COR-L47 (cell line): ENCODE results near the gene CAPRIN1.
"Not testable (repeated sequence)": the region's sequence is repeated elsewhere in the genome, so short reads cannot be mapped to it uniquely, and the experiment has no call there.

ENCODE experiments used
- DNase-seq: peaks from one replicate; lab custom pipeline; 2025; lab: John Stamatoyannopoulos, UW

Gene CAPRIN1

DNA sequence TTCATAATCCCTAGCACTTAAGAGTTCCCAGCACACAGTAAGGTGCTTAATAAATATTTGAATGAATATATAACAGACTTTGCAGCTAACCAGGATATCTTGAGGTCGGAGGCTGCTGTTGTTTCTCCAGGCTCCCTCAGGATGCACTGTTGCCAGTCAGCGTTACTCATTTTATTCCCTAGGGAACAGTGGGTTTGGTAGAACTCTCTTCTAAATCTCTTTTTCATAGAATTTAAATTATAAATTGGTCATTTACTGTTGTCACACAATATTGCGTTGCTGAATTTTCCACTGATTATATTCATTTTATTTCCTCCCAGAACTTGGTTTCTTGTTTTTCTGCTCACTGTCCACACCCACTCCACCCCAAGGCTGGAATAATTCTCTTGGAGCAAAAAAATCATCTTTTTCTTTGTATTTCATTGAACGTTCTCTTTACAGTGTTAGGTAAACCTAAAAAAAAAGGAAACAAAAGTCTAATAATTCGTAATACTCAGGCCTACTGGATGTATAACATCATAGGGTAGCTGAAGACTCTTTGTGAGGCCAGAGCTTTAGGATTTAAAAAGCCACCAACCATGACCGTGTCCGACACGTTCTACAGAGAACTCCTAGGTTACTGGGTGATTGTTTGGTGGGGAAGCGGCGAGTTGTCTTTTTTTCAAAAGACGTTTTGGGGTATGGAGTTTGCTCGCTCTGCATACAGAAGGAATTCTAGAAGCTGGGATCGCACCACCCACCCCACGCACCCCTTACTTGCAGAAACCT, 766 bp upstream of the CAPRIN1 start:
- DNase-seq: no peak

DNA sequence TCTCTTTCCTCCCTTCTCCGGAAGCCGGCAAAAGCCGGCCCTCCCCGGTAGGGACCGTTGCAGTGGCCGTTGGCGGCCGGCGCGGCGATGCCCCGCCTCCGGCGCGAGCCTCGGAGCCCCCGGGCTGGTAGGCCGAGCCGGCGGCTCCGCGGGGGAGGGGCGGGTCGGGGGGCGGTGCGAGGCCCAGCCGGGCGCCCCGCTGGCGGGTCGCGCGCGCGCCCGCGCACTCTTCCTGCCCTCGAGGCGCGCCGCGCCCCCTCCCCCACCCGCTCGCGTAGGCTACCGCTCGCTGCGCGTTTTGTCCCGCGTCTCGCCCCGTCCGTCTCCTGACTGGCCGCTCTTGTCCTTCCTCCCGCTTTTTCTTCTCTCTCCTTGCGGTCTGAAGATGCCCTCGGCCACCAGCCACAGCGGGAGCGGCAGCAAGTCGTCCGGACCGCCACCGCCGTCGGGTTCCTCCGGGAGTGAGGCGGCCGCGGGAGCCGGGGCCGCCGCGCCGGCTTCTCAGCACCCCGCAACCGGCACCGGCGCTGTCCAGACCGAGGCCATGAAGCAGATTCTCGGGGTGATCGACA, 591 bp downstream of the CAPRIN1 start:
- peak; percentile 92 for DNase-seq

DNA sequence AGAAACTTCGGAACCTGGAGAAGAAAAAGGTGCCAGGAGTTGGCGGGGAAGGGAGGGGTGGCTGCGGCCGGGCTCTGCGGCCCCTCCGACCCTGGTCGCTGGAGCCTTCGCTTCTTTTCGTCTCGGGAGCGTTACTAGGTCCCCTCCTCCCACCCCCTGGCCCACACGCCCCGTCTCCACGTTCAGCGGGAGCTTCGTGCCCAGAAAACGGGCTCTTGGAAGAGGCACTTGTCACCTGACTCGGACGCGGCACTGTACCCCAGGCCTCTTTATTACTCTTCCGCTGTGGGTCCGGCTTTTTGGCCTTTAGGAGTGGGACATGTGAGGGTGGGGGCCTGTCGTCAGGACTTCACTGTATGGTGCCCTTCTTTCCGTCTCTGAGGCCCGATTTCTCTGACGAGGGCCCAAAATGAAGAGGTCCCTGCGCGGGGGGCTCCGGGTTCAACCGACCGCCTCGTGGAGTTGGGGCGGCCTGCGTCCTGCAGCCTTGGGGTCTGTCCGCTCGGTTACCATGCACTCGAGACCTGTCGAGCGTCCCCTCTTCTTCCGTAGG, 1.2 kb downstream of the CAPRIN1 start:
- peak; percentile 10 for DNase-seq

DNA sequence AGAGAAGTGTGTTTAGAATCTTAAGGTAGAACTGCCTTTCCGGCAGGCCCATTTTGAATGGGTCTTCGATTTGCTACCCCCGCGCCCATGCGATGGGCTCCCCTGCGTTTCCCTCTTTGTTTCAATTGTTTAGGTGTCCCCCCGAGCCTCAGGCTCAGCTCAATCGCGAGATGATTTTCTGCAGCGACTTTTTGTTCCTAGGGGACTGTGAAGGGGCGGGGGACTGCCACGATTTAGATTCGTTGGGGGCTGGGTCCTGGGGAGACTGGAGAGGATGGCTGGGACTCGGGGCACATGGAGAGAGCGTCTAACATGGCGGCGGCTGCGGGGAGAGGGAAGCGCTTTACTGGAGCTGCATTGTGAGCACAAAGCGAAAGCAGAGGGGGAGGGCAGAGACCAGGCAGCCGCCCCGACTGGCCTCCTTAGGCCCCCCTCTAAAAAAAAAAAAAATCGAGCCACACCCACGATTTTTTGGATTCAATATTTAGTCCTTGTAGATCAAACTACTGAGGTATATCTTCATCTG, 1.7 kb downstream of the CAPRIN1 start:
- DNase-seq: peak; percentile 61

DNA sequence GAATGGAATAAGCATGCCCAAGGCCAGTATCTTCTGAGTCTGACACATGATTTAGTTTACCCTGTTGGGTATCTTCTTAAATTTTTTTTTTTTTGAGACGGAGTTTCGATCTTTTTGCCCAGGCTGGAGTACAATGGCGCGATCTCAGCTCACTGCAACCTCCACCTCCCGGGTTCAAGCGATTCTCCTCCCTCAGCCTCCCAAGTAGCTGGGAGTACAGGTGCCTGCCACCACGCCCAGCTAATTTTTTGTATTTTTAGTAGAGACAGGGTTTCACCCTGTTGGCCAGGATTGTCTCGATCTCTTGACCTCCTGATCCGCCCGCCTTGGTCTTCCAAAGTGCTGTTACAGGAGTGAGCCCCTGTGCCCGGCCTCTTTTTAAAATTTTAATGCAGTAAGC, 2.8 kb downstream of the CAPRIN1 start:
- DNase-seq: not testable (repeated sequence)

DNA sequence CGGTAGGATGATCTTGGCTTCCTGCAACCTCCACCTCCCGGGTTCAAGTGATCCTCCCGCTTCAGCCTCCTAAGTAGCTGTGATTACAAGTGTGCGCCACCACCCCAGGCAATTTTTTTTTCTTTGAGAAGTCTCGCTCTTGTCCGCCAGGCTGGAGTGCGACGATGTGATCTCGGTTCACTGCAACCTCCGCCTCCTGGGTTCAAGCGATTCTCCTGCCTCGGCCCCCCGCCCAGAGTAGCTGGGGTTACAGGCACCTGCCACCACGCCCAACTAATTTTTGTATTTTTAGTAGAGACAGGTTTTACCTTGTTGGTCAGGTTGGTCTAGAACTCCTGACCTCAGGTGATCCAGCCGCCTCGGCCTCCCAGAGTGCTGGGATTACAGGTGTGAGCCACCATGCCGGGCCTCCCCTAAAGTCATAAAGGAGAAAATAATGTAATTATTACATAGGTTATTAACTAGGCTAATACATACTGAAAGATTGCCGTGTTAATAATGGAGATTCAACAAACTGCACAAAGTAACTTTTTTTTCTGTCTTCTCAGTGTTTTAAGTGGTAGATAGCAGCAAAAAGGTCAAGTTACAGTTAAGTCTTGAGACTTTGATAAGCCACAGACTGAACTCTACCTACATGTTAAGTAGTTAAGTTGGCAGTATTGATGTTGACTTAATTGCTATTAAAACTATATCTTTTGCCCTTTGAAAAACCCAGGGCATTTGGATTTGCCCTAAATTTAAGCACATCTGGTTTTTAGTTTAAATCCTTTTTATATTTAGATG, 3.9 kb downstream of the CAPRIN1 start:
- DNase-seq: no peak

DNA sequence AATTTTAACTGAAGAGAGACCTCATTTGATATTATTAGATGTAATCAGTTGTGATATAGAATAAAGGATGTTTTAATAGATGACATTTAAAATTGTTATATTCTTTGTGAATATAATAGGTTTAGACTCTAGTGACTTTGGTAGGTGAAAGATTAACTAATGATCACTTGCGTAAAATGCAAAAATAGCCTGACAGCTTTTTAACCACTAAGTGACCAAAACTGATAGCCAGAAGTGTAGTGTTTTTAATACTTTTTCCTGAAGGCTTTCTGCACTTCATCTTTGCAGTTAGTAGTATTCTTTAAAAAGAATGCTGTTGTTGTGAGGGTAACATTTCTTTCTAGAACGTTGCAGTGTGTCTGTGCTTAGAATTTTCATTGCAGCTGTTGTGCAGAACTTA, 5.1 kb downstream of the CAPRIN1 start:
- no peak for DNase-seq

DNA sequence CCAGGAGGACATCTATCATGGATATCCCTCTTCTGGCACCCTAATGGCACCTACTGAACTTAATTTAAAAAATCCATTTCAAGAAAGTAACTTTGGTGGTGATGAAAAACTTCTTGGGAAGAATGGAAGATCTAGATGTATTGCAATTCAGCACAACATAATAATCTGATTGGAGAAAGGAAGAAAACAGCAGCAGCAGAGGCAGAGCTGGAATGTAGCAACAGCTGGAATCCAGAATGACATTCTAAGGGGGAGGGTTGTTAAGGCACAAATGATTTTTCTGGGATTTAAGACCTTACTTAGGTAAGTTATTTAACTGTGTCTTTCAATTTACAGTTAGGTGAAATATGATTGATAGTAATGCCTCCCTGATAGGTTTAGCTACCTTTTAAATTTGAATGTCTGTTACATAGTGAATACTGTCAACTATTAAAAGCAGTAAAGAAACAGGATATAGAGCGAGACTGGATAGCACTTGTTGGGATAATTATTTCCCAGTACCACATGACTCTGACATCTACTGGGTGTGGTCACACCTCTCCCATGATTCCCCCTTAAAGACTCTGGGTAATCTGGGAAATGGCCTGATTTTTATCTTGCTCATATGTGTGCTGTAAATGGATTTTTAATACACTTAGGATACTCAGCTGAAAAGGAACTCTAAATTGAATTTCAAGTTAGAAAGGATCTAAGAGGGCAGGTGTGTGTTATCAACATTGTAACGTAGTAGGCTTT, 11.7 kb downstream of the CAPRIN1 start:
- no peak for DNase-seq

DNA sequence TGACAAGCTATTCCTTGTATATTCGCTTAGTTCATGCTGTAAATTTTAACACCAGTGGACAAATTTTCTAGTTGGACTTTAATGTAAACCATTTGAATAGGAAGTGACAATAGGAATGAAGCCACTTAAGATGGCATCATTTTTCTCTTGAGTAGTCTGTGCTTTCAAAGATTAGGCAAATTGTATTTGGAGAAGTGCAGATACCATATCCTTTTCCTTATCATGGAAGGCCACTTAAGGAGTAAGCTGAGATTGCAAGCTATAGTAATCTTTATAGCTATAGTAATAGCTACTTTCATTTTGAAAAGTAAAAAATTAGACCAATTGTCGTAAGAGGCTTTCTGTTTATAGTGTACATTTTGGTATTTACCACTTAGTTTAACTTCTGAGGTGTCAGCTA, 12.8 kb downstream of the CAPRIN1 start:
- DNase-seq: no peak

DNA sequence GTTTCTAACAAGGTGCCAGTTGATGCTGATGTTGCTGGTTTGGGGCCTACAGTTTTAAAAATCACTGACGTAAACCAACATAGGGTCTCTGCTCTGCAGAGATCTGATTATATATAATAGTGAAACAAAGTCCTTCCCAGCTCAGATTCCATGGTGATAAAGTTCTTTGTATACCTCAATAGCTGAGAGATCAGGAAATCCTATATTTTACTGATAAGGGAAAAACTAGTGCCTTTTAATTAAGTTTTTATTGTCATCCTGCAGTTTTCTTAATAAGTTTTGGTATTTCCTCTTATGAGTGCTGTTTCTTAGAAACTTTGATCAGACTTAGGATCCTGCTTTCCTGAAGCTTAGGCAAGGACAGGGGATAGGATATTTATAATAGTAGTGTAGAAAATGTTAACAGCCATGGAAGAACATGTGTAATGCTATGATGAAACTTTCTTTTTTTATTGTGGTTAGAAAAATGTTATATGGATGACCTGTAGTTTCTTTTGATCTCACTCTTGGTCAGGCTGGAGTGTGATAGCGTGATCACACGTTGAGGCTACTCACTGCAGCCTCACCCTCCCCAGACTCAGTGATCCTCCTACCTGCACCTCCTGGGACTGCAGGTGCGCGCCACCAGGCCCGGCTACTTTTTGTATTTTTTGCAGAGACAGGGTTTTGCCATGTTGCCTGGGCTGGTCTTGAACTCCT, 14.1 kb downstream of the CAPRIN1 start:
- DNase-seq: no peak

DNA sequence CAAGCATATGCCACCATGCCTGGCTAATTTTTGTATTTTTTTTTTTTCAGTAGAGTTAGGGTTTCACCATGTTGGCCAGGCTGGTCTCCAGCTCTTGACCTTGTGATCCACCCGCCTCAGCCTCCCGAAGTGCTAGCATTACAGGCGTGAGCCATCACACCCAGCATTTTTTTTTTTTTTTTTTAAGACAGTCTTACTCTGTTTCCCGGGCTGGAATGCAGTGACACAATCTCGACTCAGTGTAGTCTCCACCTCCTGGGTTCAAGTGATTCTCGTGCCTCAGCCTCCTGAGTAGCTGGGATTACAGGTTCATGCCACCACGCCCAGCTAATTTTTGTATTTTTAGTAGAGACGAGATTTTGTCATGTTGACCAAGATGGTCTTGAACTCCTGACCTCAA, 15.2 kb downstream of the CAPRIN1 start:
- DNase-seq: not testable (repeated sequence)

DNA sequence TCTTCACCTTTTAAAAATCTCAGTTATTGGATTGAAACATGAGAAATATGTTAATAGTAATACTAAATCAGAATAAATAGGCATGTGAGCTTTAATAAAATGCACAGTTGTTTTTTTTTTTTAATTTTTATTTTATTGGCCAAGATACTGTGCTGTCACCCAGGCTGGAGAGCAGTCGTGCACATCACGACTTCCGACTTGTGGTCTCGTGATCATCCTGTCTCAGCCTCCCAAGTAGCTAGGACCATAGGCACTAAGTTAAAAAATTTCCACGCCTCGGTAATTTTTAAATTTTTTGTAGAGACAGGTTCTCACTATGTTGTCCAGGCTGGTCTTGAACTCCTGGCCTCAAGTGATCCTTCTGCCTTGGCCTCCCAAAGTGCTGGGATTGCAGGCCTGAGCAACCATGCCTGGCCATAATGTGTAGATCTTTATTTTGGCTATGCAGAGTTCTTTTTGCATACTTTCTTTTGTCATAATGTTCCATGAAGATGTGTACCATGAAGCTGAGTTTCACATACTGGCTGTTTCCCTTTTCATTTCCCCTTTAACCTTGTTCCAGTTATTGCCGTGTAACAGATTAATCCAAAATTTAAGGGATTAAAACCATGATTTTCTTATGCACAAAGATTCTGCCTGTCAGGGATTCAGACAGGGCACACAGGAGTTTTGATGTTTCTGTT, 16.0 kb downstream of the CAPRIN1 start:
- no peak for DNase-seq

DNA sequence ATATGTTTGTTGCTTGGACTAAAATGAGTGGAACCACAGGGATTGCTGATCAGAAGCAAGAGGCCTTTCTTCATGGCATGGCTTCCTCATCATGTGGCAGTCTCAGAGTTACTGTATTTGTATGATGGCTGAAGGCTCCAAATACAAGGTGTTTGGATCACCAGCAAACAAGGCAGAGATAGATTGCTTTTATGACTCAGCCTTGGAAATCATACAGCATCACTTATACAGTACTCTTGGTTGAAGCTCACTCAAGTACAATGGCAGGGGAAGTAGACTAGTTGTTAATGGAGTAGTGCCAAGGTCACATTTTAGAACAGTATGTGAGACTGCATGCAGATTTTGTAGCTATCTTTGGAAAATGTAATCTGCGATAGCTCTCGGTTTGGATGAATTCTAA, 16.6 kb downstream of the CAPRIN1 start:
- no peak for DNase-seq

DNA sequence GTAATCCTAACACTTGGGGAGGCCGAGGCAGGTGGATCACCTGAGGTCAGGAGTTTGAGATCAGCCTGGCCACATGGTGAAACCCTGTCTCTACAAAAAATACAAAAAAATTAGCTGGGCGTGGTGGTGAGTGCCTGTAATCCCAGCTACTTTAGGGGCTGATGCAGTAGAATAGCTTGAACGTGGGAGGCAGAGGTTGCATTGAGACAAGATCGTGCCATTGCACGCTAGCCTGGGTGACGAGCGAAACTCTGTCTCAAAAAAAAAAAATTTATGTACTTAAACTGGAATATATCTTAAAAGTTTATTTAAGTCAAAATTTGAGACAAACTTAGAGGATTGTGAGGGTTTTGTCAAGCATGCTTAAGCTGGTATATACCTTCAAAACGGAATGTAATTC, 19.8 kb downstream of the CAPRIN1 start:
- not testable (repeated sequence) for DNase-seq

DNA sequence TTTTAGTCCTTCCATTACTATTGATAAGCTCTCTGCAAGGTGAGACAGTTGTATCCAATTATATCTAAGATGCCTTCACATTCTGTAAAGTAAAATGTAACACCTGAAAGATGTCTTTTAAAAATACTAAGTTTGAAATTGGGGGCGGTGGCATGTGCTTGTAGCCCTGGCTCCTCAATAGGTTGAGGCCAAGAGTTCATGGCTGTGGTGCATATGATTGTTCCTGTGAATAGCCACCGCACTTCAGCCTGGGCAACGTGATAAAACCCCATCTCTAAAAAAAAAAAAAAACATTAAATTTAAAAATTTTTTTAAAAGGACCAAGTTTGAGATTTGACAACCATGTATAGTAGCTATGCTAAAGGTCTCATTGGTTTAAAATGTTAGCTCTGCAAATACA, 20.5 kb downstream of the CAPRIN1 start:
- no peak for DNase-seq

DNA sequence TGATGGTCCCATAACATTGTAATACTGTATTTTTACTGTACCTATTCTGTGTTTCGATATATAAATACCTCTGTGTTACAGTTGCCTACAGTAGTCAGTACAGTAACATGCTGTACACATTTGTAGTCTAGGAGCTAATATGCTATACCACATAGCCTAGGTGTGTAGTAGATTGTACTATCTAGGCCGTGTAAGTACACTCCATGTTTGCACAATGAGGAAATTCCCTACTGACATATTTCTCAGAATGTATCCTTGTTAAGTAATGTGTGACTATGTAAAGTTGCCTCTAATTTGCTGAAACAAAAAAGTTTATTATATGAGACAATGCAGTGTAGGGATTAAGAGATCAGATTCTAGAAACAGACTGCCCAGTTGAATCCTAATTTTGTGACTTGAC, 21.3 kb downstream of the CAPRIN1 start:
- DNase-seq: no peak

DNA sequence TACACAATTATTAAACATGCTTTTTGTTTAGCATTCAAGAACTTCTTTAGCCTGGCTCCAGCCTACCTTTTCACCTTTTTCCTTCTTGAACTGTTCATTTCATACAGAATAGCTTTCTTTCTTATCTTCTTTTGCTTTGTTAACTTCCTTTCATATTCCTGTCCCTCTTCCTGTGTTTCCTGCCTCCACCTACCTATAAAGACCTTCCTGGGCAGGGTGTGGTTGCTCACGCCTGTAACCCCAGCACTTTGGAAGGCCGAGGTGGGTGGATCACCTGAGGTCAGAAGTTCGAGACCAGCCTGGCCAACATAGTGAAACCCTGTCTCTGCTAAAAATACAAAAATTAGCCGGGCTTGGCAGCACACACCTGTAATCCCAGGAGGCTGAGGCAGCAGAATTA, 22.9 kb downstream of the CAPRIN1 start:
- DNase-seq: no peak

DNA sequence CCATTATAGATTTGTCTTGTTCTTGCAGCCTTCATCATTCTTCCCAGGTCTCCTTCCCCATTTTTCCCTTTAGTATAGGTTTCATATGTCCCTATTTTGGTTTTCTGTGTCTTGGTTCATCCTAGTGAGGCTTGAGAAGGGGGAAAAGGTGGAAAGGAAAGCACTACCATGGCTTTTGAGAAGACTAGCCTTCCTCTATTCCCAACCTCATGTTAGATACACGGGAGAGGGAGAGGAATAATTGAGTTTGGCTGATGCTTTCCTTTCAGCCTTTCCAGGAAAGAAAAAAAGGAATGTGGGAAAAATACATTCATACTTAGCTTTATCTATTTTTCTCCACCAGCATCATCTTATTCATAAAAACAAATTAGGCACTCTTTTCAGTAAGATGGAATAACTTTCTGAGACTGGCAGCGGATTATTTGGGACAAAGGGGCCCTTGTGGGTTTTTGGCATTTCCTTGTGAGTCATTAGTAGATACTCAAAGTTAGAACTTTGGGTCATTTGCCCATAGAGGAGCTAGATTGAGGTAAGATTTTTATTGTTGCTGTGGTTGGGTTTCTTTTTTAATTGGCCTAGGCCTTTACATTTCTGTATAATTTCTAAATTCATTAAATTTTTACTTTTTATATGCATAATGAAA, 23.8 kb downstream of the CAPRIN1 start:
- DNase-seq: no peak

DNA sequence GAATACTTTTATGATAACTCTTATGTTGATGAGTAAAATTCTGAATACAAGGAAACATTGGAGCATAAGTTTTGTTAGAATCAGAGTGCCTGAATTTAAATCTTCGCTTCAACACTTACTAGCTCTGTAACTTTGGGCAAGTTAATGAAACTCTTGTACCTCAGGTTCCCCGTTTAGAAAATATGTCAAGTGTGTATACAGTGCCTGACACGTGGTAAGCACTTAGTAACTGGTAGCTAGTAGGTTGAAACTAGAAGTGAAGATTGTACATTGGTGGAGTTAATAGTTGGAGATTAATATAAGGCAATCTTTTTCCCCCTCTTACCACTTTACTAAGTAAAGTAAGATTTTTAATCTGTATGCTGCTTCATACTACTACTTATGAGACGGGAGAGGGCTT, 29.1 kb downstream of the CAPRIN1 start:
- DNase-seq: no peak

DNA sequence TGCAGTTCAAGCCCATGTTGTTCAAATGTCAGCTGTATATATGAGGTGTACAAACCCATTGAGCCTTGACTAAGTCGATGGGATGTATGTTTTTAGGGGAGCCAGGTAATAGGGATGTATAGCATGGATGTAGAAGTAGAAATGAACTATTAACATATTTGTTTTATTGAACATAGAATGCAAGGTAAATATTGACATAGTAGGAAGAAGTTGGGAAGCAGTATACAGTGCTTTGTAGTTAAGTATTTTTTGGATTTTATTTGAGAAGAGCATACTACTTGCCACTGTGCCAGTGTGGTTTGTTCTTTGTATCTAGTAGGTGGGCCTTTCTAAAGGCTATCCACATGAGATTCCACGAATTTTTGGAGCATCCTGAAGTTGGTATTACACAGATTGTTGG, 33.1 kb downstream of the CAPRIN1 start:
- DNase-seq: no peak
